Muscle of back (tissue), 11 donors: ENCODE data around the gene ZNF69. TPM values are rescaled to one million over a fixed set of nuclear protein-coding genes. Genes with fewer than 3 reads are reported as not detected.
"Not testable (repeated sequence)": the region's sequence is repeated elsewhere in the genome, so short reads cannot be mapped to it uniquely, and the experiment has no call there.

Experiments used
- DNase-seq, 3 donors: peaks; one replicate each; pipeline versions ENCODE4 v3.0.0 to v3.0.0-alpha.2; 2013
- polyA plus RNA-seq, 10 donors: library from polyadenylated mRNA; unstranded; fragments of 120-200 nt; gene quantifications; one replicate each; pipeline ENCODE4 v1.2.1, GENCODE V29; 2013; ENCODE audit not compliant: insufficient read length in 10 of 10

Gene ZNF69
- polyA plus RNA-seq, 10 donors: 2.9 to 5.8 (median 4.1) TPM

- DNase-seq: no peak
These were observed 3.1 kb downstream of the ZNF69 start for GRCh38 chr19:11890634-11891033.

GRCh38 chr19:11894851-11895250 lies 7.3 kb downstream of the ZNF69 start:
- no peak for DNase-seq

DNA sequence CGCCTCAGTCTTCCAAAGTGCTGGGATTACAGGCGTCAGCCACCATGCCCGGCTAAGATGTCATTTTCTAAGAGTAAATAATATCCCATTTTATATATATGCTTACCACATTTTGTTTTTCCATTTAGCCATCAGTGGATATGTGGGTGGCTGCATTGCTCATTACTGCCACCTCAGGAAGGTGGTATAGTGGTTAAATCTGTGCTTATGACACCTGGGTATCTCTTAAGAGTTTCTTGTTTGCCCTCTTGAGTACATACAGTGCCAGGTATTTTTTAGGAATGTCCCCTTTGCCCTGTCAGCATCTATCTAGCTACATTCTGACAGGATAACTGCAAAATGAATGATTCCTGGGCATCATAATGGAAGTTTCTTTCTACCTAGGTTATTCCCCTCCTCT lies 14.6 kb downstream of the ZNF69 start:
- DNase-seq: no peak

GRCh38 chr19:11905928-11906327 lies 18.3 kb downstream of the ZNF69 start:
- DNase-seq: no peak

GRCh38 chr19:11911937-11912336 lies 24.4 kb downstream of the ZNF69 start:
- DNase-seq: not testable (repeated sequence)

- DNase-seq: not testable (repeated sequence)
These were observed 27.0 kb downstream of the ZNF69 start for GRCh38 chr19:11914417-11915051.

DNA sequence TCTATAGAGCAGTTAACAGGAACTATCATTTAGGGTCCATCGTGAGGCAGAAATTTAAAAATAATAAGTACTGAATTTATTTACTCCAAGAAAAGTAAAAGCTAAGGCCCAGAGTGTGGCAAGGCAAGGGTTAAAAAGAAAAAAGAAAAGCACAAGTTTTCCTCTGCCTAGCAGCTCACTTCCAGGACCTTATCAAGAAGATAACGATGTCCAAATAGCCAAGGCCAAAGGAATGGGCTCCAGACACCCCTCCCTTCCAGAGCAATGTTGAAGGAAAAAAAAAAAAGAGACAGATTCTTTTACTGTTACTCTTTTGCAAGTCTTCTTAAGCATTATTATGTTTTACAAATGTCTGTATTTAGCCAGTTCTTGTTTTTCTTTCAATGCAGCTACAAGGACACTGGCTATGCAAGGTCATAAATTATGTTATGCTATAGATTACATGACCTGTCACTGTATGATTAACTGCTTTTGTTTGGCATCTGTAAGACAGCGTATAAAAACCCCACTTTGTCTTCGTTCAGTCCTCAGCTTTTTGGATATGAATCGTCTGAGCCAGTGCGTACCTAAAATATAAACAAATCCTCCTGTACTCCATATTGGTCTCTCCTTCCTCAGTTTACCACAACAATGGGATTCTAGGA lies 34.4 kb downstream of the ZNF69 start:
- no peak for DNase-seq

DNA sequence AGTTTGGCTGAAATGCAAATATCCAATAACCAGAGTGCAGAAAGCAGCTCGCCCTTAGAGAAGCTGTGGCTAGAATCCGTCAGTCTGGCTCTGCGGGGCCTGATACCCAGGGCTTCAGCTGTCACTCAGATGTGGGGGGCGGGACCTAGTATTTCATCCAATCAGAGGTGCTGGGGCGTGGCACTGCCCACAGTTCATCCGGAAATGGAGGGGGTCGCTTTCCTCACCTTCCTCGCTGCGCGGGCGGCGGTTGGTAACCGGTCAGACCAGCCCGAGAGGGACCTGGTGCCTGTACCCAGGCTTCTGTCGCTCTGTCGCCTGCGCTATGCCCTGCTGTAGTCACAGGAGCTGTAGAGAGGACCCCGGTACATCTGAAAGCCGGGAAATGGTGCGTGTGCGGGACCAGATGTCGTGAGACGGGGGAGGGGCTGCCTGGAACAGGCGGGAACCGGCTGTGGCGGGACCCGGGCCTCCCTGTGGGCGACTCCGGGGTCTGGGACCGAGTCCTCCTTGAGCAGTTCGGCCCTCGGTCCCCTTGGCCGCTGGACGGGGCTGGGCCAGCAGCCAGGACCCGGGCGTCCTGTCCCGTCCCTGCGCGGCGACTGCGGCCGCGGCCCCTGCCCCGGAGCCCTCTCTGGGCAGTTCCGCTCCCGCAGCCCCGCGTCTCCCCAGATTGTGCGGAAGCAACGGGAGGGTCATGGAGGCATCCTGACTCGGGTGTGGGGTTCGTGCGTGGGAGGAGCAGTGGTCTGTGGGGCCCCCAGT lies 37.5 kb downstream of the ZNF69 start, which contains the start of gene ZNF700:
Gene ZNF700 (plus strand): TSS at position 222 of the 765 bp plus-strand sequence. CDS start 104 bp downstream, at position 326.
- DNase-seq: peak; percentile 94 to 98 (median 95)

- DNase-seq: not testable (repeated sequence)
These were observed 38.1 kb downstream of the ZNF69 start for GRCh38 chr19:11925651-11926187.

- no peak for DNase-seq
These were observed 39.6 kb downstream of the ZNF69 start for GRCh38 chr19:11927227-11927626.

DNA sequence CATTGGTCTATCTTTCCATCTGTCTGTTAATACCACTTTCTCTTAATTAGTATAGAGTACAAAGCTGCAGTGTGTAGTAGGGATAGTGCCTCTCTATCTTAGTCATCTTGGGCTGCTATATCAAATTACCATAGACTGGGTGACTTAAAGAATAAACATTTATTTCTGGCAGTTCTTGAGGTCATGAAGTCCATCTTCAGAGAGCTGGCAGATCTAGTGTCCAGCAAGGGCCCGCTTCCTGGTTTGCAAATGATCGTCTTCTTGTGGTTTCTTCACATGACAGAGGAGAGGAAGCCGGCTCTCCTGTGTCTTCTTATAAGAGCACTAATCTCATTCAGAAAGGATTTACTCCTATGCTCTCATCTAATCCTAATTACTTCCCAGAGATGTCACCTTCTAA lies 43.5 kb downstream of the ZNF69 start:
- DNase-seq: no peak

GRCh38 chr19:11931513-11931912 lies 43.9 kb downstream of the ZNF69 start:
- no peak for DNase-seq

DNA sequence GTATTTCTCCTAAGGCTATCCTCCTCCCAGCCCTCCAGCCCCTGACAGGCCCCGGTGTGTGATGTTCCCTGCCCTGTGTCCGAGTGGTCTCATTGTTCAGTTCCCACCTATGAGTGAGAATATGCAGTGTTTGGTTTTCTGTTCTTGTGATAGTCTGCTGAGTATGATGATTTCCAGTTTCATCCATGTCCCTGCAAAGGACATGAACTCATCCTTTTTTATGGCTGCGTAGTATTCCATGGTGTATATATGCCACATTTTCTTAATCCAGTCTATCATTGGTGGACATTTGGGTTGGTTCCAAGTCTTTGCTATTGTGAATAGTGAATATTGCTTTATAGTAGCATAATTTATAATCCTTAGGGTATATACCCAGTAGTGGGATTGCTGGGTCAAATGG lies 48.2 kb downstream of the ZNF69 start:
- not testable (repeated sequence) for DNase-seq

DNA sequence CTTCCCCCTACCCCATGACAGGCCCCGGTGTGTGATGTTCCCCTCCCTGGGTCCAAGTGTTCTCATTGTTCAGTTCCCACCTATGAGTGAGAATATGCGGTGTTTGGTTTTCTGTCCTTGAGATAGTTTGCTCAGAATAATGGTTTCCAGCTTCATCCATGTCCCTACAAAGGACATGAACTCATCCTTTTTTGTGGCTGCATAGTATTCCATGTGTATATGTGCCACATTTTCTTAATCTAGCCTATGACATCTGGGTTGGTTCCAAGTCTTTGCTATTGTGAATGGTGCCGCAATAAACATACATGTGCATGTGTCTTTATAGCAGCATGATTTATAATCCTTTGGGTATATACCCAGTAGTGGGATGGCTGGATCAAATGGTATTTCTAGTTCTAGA lies 50.8 kb downstream of the ZNF69 start:
- not testable (repeated sequence) for DNase-seq

DNA sequence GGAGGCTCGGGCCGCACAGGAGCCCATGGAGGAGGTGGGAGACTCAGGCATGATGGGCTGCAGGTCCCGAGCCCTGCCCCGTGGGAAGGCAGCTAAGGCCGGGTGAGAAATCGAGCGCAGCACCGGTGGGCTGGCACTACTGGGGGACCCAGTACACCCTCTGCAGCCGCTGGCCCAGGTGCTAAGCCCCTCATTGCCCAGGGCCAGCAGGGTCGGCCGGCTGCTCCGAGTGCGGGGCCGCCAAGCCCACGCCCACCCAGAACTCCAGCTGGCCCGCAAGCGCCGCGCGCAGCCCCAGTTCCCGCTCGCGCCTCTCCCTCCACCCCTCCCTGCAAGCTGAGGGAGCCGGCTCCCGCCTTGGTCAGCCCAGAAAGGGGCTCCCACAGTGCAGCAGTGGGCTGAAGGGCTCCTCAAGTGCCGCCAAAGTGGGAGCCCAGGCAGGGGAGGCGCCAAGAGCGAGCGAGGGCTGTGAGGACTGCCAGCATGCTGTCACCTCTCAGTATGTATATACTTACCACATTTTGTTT lies 53.8 kb downstream of the ZNF69 start:
- DNase-seq: not testable (repeated sequence)

DNA sequence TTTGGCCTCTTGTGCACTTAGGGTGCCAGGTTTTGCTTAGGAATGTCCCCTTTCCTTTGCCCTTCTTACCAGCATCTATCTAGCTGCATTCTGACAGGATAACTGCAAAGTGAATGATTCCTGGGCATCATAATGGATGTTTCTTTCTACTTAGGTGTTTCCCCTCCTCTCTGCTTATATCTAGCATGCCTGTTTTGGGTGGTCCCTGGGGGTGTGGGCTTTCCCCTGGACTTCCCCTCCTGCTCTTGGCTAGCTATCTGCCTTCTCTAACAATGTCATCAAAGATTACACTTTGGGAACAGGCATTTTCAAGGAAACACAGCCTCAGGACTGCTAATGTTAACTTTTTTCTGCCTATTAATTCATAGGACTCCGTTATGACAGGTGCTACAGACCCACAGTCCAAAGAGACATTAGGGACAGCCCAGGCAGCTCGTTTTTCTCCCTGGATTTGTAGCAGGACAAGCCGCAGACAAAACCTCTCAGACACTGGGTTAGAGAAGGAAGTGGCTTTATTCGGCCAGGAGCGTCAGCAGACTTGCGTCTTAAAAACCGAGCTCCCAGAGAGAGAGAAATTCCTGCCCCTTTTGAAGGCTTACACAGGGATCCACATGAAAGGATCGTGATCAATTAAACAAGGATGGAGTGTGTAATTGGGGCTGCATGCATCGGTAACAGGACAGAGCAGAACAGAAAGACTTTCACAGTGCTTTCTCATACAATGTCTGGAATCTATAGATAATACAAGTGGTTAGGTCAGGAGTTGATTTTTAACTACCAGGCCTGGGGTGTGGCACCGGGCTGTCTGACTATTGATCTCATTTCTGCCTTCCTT lies 54.6 kb downstream of the ZNF69 start:
- no peak for DNase-seq

GRCh38 chr19:11942843-11943108 lies 55.2 kb downstream of the ZNF69 start:
- DNase-seq: no peak

GRCh38 chr19:11944656-11945055 lies 57.1 kb downstream of the ZNF69 start:
- DNase-seq: no peak

- no peak for DNase-seq
These were observed 61.1 kb downstream of the ZNF69 start for GRCh38 chr19:11948646-11949045.

- DNase-seq: no peak
These were observed 61.6 kb downstream of the ZNF69 start for GRCh38 chr19:11949201-11949600.

DNA sequence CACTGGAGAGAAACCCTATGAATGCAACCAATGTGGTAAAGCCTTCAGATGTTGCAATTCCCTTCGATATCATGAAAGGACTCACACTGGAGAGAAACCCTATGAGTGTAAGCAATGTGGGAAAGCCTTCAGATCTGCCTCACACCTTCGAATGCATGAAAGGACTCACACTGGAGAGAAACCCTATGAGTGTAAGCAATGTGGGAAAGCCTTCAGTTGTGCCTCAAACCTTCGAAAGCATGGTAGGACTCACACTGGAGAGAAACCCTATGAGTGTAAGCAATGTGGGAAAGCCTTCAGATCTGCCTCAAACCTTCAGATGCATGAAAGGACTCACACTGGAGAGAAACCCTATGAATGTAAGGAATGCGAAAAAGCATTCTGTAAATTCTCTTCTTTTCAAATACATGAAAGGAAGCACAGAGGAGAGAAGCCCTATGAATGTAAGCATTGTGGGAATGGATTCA lies 62.1 kb downstream of the ZNF69 start:
- DNase-seq: not testable (repeated sequence)
